ENCODE results near the gene MAST4.

Gene MAST4

DNA sequence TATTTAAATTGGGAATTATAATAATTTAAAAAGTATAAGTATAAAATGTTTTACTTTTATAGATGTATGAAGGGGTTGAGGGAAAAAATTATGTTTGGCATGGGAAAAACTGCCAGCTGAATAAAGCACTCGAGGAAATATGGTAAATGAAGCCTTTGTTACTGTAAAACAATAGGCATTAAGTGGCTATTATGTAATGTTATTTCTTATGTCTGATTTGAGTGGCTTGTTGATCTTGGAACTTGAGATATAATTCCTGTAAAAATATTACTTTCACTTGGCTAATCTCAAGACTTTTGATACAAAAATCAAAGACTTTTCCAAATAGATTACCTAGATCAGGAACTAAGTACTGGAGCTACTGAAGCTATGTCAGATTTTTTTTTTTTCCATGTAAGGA lies 417.5 kb downstream of the MAST4 start:
- ATAC-seq (no peak), DNase-seq (no peak)
- Mint-ChIP-seq H3K36me3 (ENCODE audit: low read depth) (peaks cover 7% of the 10 kb centered on the region), H3K4me1 (peaks cover 85% of the 10 kb centered on the region), H3K27me3 (no peaks in the 10 kb centered on the region), H3K9me3 (no peaks in the 10 kb centered on the region), H3K27ac (no peak overlapping the region), H3K4me3 (no peak overlapping the region)

DNA sequence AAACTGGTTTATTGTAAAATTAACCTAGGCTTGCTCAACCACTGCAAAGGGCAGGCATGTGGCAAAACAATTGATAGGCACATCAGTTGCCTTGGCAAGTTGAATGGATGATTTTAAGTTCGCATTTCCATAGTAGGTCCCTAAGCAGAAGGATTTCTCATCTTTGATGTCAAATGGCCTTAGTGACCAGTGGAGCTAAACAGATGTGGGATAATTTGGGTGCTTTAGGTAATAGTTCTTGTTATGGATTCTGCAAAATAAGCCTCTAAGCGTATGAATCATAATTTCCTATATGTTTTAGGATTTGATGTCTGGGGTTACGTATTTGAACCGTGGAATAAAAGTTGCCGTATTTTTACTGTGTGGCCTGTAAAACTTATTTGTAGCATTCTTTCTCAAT lies 418.0 kb downstream of the MAST4 start:
- H3K36me3 Mint-ChIP-seq (ENCODE audit: low read depth) = peaks cover 7% of the 10 kb centered on the region
- ATAC-seq (no peak), DNase-seq (no peak)
- peak overlapping the region; percentile 28 for H3K27ac Mint-ChIP-seq
- no peaks in the 10 kb centered on the region for H3K27me3 Mint-ChIP-seq
- H3K9me3 Mint-ChIP-seq = no peaks in the 10 kb centered on the region
- no peak overlapping the region for H3K4me3 Mint-ChIP-seq
- H3K4me1 Mint-ChIP-seq = peaks cover 83% of the 10 kb centered on the region

DNA sequence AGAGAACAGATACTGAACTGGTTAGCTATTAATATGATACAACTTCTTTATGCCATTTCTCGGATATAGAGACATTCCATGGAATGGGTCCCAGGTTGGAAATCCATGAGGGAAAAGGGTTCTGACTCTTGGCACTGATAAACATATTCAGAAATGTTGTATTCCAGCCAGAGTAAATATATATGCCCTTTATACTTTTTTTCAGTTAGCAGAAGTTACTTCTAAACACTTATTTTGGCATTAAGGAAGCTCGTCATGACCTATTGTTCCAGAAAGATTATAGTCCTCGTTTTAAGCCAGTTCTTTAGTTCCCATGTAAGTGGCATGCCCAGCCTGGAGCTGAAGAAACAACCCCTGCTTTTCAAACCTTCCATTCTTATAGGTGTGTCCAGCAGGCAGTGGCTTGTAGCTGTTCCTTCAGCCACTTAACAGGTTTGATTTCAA lies 418.8 kb downstream of the MAST4 start:
- H3K27ac Mint-ChIP-seq = no peak overlapping the region
- H3K9me3 Mint-ChIP-seq = no peaks in the 10 kb centered on the region
- peaks cover 81% of the 10 kb centered on the region for H3K4me1 Mint-ChIP-seq
- DNase-seq (no peak), ATAC-seq (no peak)
- H3K4me3 Mint-ChIP-seq = no peak overlapping the region
- H3K36me3 Mint-ChIP-seq (ENCODE audit: low read depth) = peaks cover 11% of the 10 kb centered on the region
- H3K27me3 Mint-ChIP-seq = no peaks in the 10 kb centered on the region

DNA sequence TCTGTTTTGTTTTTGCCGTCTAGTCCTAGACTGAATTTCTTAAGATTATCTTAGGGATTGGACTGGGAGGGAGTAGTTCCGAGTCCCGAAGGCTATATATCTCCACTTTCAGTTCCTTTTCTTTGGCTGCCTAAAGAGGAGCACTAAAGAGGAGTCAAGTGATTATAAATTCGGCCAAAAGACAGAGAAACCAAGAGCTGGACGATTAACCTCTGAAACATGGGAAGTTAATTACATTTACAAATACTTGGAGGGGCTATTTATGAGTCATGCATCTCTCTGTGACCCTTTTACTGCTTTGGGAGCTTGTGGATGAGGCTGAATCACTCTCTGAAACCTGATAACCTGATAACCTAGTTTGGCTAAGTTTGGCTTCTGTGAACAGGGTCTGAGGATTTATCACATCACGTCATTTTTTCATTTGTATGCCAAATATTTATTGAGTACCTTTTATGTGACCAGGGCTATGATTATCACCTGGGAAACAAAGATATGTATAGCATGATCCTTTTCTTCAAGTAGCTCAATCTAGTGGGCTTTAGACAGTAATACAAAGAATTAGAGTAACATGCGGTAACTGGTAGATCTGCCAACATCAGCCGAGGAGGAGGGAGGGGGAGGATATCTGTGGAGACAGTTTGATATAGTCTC lies 419.5 kb downstream of the MAST4 start:
- no peak for ATAC-seq
- H3K27ac Mint-ChIP-seq = no peak overlapping the region
- no peaks in the 10 kb centered on the region for H3K9me3 Mint-ChIP-seq
- no peak for DNase-seq
- H3K4me1 Mint-ChIP-seq = peaks cover 78% of the 10 kb centered on the region
- no peaks in the 10 kb centered on the region for H3K27me3 Mint-ChIP-seq
- H3K36me3 Mint-ChIP-seq (ENCODE audit: low read depth) = peaks cover 14% of the 10 kb centered on the region
- no peak overlapping the region for H3K4me3 Mint-ChIP-seq

DNA sequence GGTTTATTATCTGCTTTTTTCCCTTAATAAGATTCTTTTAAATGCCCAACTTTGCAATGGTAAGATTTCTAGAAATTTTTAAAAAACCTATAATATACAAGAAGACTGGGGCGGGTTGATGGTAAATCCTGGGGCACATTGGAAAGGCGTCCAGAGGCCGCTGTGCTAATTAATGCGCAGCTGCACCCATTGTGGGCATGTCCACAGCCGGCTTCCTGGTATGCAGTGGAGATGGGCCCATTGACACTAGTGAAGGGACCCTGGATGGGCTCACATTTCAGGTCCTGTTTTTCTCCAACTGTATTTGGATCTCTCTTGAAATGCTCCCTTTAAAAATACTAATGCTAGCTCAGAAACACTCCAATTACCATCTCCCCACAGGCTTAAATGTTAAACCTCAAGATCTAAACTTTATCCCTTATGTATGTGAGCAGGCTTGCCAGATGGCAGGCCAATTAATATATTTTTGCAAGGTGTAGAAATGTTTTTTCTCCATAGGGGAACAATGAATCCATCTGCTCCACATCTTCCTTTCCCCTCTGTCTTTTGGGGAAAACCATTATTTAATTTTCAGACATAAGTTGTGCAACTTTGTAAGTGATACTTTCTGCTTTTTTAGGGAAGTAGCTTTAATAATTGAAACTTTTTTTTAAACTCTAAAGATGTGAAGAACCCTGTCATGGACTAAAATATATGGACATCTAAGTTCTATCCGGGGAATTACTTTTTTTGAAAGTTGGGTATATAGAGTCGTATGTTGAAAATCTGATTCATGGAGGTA lies 423.1 kb downstream of the MAST4 start:
- peaks cover 68% of the 10 kb centered on the region for H3K4me1 Mint-ChIP-seq
- DNase-seq = no peak
- H3K27ac Mint-ChIP-seq = no peak overlapping the region

DNA sequence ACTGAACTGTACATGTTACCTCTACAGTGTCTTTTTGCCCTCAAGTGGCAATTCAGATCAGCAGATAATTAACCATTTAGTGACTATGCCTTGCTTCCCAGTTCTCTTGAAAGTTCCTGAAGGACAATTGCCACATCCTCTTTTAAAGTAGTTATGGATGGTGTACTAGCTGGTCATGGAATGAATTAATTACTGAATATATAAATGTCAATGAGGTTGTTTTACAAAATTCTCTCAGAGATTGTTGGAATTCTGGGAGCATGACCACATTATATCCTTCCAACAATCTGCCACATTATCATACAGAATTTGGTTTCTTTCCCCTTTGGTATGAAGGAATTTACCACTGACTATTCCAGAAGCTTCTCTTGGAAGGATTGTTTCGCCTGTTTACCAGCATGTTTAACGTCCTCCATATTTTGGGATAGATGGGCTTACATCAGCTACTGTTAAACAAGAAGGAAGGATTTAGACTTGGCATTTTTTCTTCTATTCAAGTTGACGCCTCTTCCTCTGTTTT lies 424.0 kb downstream of the MAST4 start:
- H3K36me3 Mint-ChIP-seq (ENCODE audit: low read depth) = peaks cover 16% of the 10 kb centered on the region
- H3K4me1 Mint-ChIP-seq = peaks cover 59% of the 10 kb centered on the region
- H3K4me3 Mint-ChIP-seq = no peak overlapping the region
- H3K27ac Mint-ChIP-seq = no peak overlapping the region
- H3K9me3 Mint-ChIP-seq = no peaks in the 10 kb centered on the region
- no peaks in the 10 kb centered on the region for H3K27me3 Mint-ChIP-seq
- ATAC-seq = no peak
- DNase-seq = no peak

More for the DNA sequence above, 423.1 kb downstream of the MAST4 start:
- H3K9me3 Mint-ChIP-seq = no peaks in the 10 kb centered on the region
- H3K36me3 Mint-ChIP-seq (ENCODE audit: low read depth) = peaks cover 12% of the 10 kb centered on the region
- no peak for ATAC-seq
- no peaks in the 10 kb centered on the region for H3K27me3 Mint-ChIP-seq
- H3K4me3 Mint-ChIP-seq = no peak overlapping the region

DNA sequence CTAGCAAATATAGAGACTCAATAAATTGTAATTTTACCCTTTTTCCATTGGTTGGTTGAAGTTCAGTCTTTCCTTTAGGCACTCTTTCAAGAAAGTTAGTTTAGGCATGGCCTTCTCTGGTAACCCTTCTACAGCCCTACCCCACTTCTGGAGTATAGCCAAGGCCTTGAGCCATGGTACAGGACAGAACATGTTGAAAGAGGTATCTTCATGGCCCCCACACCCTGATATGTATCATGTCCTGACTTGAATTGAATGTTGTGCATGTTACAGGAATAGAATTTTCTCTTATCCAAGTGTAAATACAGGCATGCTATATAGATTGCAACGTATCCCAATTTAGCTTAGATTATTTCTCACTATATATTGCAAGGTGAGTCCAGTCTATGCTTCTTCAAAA lies 424.8 kb downstream of the MAST4 start:
- Mint-ChIP-seq H3K9me3 (no peaks in the 10 kb centered on the region), H3K36me3 (ENCODE audit: low read depth) (peaks cover 16% of the 10 kb centered on the region), H3K4me3 (no peak overlapping the region), H3K4me1 (peaks cover 59% of the 10 kb centered on the region), H3K27ac (no peak overlapping the region), H3K27me3 (no peaks in the 10 kb centered on the region)
- ATAC-seq (no peak), DNase-seq (no peak)

DNA sequence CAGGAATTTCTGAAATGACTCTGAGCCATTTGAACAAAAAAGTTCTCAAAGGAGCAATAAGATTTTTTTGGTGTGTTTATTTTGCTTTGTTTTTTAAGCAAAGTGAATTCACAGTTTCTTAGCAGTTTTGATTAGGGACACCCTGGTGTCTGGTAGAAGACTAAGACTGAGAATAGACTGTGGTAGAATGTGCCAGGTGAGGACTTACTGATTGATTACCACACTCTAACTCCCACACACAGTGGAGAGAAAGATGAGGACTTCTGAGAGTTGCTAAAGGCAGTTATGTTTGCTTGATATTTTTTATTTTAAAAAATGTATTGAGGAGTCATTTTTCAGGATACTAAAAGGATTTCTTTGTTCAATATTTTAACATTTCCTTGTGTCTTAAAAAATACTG lies 425.3 kb downstream of the MAST4 start:
- no peaks in the 10 kb centered on the region for H3K27me3 Mint-ChIP-seq
- DNase-seq (no peak), ATAC-seq (peak; percentile 98)

DNA sequence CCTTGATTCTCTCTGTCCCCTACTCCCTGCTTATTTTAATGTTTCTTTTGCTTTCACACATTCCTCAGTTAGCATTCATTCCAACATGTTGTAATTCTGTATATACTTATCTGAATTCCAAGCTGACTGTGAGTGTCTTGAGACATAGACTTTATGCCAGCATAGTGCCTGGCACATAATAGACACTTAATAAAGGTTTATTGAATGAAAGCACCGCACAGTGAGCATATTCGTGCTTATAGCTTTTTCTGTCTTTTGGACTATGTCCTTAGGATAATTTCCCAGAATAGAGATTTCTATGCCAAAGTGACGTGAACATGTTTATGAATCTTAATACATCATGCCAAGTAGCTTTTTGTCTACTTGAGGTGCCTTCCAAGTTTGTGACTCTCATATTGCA lies 425.8 kb downstream of the MAST4 start:
- ATAC-seq (no peak), DNase-seq (no peak)
- peaks cover 61% of the 10 kb centered on the region for H3K4me1 Mint-ChIP-seq
- H3K27ac Mint-ChIP-seq = no peak overlapping the region
- no peaks in the 10 kb centered on the region for H3K27me3 Mint-ChIP-seq
- peaks cover 16% of the 10 kb centered on the region for H3K36me3 Mint-ChIP-seq (ENCODE audit: low read depth)
- H3K9me3 Mint-ChIP-seq = no peaks in the 10 kb centered on the region
- no peak overlapping the region for H3K4me3 Mint-ChIP-seq

More for the DNA sequence above, 425.3 kb downstream of the MAST4 start:
- H3K9me3 Mint-ChIP-seq = no peaks in the 10 kb centered on the region
- no peak overlapping the region for H3K4me3 Mint-ChIP-seq
- H3K4me1 Mint-ChIP-seq = peaks cover 62% of the 10 kb centered on the region
- H3K27ac Mint-ChIP-seq = no peak overlapping the region
- peaks cover 16% of the 10 kb centered on the region for H3K36me3 Mint-ChIP-seq (ENCODE audit: low read depth)

DNA sequence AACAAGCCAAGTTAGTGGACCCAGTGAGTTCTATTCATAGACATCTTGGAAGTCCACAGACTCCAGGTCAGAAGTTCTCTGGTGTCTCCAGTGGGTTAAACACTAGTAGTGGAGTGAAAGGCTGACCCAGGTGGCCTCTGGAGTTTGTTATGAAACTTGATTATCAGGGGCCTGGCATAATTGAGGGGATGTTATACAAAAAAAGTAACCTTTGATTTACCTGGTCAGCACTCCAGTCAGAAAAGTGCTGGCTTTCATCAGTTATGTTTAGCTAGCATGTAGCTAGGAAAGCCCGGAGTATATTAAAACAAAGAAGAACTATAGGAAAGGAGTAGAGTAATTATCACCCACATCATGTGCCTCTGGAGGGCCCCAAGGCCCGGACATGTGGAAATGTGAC lies 429.3 kb downstream of the MAST4 start:
- Mint-ChIP-seq H3K4me3 (no peak overlapping the region), H3K27ac (no peak overlapping the region), H3K36me3 (ENCODE audit: low read depth) (peaks cover 12% of the 10 kb centered on the region), H3K9me3 (no peaks in the 10 kb centered on the region), H3K27me3 (no peaks in the 10 kb centered on the region), H3K4me1 (peaks cover 74% of the 10 kb centered on the region)
- DNase-seq (no peak), ATAC-seq (no peak)

DNA sequence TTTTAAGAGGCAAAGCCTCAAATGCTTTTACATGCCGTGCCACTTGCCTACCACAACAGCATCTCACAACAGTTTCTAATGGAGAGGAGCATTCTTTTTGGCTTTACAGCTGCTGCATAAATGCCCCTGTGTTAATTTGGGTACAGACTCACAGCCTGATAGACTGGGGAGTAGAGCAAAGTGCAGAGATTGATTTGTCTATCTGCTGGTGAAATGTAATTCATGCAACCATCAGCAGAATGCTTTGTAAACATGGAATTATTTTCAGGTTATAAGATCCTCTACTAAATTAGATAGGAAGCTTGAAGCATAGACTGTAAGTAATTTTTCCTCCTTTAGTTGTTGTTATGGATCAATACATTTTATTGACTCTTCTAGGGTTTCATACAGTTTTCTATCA lies 430.1 kb downstream of the MAST4 start:
- Mint-ChIP-seq H3K4me1 (peaks cover 74% of the 10 kb centered on the region), H3K27ac (peak overlapping the region; percentile 66), H3K36me3 (ENCODE audit: low read depth) (peaks cover 11% of the 10 kb centered on the region), H3K4me3 (no peak overlapping the region), H3K27me3 (no peaks in the 10 kb centered on the region), H3K9me3 (no peaks in the 10 kb centered on the region)
- ATAC-seq (no peak), DNase-seq (no peak)

DNA sequence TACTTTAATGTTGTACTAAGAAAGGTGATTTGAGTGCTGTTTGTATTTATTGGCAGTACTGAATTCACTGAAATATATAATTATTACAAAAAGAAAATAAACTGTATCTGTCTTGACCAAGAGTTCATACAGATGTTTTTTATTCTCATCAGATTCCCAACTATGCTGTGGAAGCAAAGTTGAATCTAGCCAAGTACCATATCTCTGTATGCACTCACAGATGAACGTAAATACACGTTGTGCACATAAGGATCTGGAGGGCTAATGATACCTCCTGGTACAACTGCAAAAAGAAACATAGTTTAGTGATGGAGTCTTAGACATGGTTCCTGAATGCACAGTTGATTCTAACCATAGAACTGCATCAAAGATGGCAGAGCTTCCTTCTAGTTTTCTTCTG lies 431.0 kb downstream of the MAST4 start:
- no peak overlapping the region for H3K4me3 Mint-ChIP-seq
- DNase-seq (no peak), ATAC-seq (no peak)
- H3K9me3 Mint-ChIP-seq = no peaks in the 10 kb centered on the region
- H3K36me3 Mint-ChIP-seq (ENCODE audit: low read depth) = peaks cover 11% of the 10 kb centered on the region
- H3K27ac Mint-ChIP-seq = no peak overlapping the region
- H3K4me1 Mint-ChIP-seq = peaks cover 74% of the 10 kb centered on the region
- H3K27me3 Mint-ChIP-seq = no peaks in the 10 kb centered on the region

DNA sequence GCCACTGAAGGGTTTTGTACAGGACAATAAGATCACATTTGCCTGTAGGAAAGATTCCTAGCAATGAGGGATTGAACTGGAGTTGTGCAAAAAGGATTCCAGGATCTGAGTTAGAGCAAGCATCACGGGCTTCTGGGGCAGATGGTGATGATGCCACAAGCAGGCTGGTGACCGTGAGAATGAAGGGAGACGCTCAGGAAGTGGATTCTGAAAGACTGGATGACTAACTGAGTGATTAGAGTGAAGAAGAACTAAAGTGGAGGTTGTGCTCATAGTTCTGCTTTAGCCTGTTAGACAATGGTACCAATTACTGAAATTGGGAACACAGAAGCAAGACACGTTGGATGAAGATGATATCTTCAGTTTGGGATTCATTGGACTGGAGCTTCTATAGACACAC lies 432.2 kb downstream of the MAST4 start:
- no peaks in the 10 kb centered on the region for H3K27me3 Mint-ChIP-seq
- H3K4me1 Mint-ChIP-seq = peaks cover 76% of the 10 kb centered on the region
- H3K4me3 Mint-ChIP-seq = no peak overlapping the region
- H3K36me3 Mint-ChIP-seq (ENCODE audit: low read depth) = peaks cover 11% of the 10 kb centered on the region
- ATAC-seq (peak; percentile 34), DNase-seq (no peak)
- H3K9me3 Mint-ChIP-seq = no peaks in the 10 kb centered on the region
- H3K27ac Mint-ChIP-seq = peak overlapping the region; percentile 60

DNA sequence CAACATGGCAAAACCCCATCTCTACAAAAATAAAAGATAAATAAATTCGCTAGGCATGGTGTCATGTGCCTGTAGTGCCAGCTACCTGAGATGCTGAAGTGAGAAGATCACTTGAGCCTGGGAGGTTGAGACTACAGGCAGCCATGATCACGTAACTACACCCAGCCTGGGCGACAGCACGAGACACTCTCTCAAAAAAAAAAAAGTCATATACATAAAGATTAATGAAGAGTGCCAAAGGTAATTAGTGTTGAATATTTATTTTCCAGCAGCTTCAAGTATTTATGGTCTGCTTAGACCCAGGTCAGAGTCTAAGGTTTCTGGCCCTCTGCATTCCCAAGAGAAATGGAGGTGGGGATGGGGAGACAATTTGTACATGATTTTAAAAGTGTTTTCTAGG lies 432.7 kb downstream of the MAST4 start:
- H3K27me3 Mint-ChIP-seq = no peaks in the 10 kb centered on the region
- H3K4me3 Mint-ChIP-seq = no peak overlapping the region
- H3K27ac Mint-ChIP-seq = no peak overlapping the region

DNA sequence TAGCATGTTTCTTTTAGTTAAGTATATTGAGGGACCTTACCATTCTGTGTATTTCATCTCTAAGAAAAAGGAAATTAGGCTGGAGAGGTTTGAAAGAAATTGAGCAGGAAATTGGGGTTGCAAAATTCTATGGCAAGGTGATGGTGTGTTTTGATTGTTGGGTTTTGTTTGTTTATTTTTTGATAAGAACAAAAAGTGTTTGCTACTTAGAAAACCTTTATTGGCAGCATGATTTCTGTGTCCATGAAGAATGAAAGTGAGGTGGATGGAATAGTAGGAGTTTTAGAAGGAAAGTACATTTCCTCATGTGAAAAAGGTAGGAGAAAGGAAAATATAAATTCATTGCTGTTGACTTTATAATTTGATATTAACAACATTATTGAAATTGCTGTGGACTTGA lies 433.3 kb downstream of the MAST4 start:
- Mint-ChIP-seq H3K36me3 (ENCODE audit: low read depth) (peaks cover 10% of the 10 kb centered on the region), H3K27me3 (no peaks in the 10 kb centered on the region), H3K27ac (no peak overlapping the region), H3K4me1 (peaks cover 86% of the 10 kb centered on the region), H3K9me3 (no peaks in the 10 kb centered on the region), H3K4me3 (no peak overlapping the region)
- DNase-seq = no peak
- no peak for ATAC-seq

More for the DNA sequence above, 432.7 kb downstream of the MAST4 start:
- DNase-seq (no peak), ATAC-seq (no peak)
- H3K4me1 Mint-ChIP-seq = peaks cover 81% of the 10 kb centered on the region
- peaks cover 11% of the 10 kb centered on the region for H3K36me3 Mint-ChIP-seq (ENCODE audit: low read depth)
- no peaks in the 10 kb centered on the region for H3K9me3 Mint-ChIP-seq
